ENCODE results near the gene ST7L. TPM values are rescaled to one million over a fixed set of nuclear protein-coding genes. Genes with fewer than 3 reads are reported as not detected.

The ST7L gene
- total and polyA plus RNA-seq, 2 donors (not counting 1 experiment from before 2014, with no cell fraction given): 14.6 to 18.0 TPM

- Histone ChIP-seq H3K27ac (ENCODE audit: insufficient read depth, low read length) (no peak overlapping the region), H3K4me3 (replicated peaks in 1 of 4; ENCODE audit: control extremely low read depth in 1 of 4, insufficient read depth in 1 of 4, low read depth in 3 of 4, low read length in 4 of 4) (no peak overlapping the region), H3K27me3 (ENCODE audit: control insufficient read depth, insufficient read depth, low read length) (no peaks in the 10 kb centered on the region), H3K4me2 (ENCODE audit: extremely low read depth, insufficient read depth, low read length) (no peak overlapping the region), H3K79me2 (ENCODE audit: control insufficient read depth, insufficient read depth, low read length) (no peaks in the 10 kb centered on the region), H3K36me3 (ENCODE audit: control insufficient read depth, insufficient read depth, low read length) (no peaks in the 10 kb centered on the region), H3K9me3 (ENCODE audit: control insufficient read depth, insufficient read depth, low read depth, low read length) (no peaks in the 10 kb centered on the region), H3K4me1 (ENCODE audit: control insufficient read depth, extremely low read depth, insufficient read depth, low read length) (no peaks in the 10 kb centered on the region), H3K9ac (ENCODE audit: insufficient read depth, low read length) (no peak overlapping the region), H2AFZ (ENCODE audit: low read length) (no peak overlapping the region), H4K20me1 (ENCODE audit: control insufficient read depth, extremely low read depth, insufficient read depth, low read length) (no peaks in the 10 kb centered on the region)
- TF ChIP-seq CTCF (conservative IDR thresholded peaks at IDR 0.05 in 1 of 2, IDR thresholded peaks at IDR 0.05 in 1 of 2; ENCODE audit: low read depth in 1 of 2, low read length in 2 of 2) (no peak), EZH2 (IDR thresholded peaks at IDR 0.05; ENCODE audit: low read length, missing control alignments) (no peak)
- DNase-seq (ENCODE audit: low read depth in 2 of 2): no peak
Measured at GRCh38 chr1:112478314-112478713, 140.6 kb downstream of the ST7L start.

- no peaks in the 10 kb centered on the region for H3K9me3 ChIP-seq (ENCODE audit: control insufficient read depth, insufficient read depth, low read depth, low read length)
- no peaks in the 10 kb centered on the region for H3K4me1 ChIP-seq (ENCODE audit: control insufficient read depth, extremely low read depth, insufficient read depth, low read length)
- H3K79me2 ChIP-seq (ENCODE audit: control insufficient read depth, insufficient read depth, low read length): no peaks in the 10 kb centered on the region
- no peak overlapping the region for H3K27ac ChIP-seq (ENCODE audit: insufficient read depth, low read length)
- no peaks in the 10 kb centered on the region for H4K20me1 ChIP-seq (ENCODE audit: control insufficient read depth, extremely low read depth, insufficient read depth, low read length)
- TF ChIP-seq EZH2 (IDR thresholded peaks at IDR 0.05; ENCODE audit: low read length, missing control alignments) (no peak), CTCF (conservative IDR thresholded peaks at IDR 0.05 in 1 of 2, IDR thresholded peaks at IDR 0.05 in 1 of 2; ENCODE audit: low read depth in 1 of 2, low read length in 2 of 2) (no peak)
- H3K4me2 ChIP-seq (ENCODE audit: extremely low read depth, insufficient read depth, low read length): no peak overlapping the region
- no peak overlapping the region for H3K4me3 ChIP-seq (replicated peaks in 1 of 4; ENCODE audit: control extremely low read depth in 1 of 4, insufficient read depth in 1 of 4, low read depth in 3 of 4, low read length in 4 of 4)
- no peak overlapping the region for H2AFZ ChIP-seq (ENCODE audit: low read length)
- DNase-seq (ENCODE audit: low read depth in 2 of 2): no peak
- no peak overlapping the region for H3K9ac ChIP-seq (ENCODE audit: insufficient read depth, low read length)
- H3K27me3 ChIP-seq (ENCODE audit: control insufficient read depth, insufficient read depth, low read length): no peaks in the 10 kb centered on the region
- H3K36me3 ChIP-seq (ENCODE audit: control insufficient read depth, insufficient read depth, low read length): no peaks in the 10 kb centered on the region
Measured at GRCh38 chr1:112477550-112477949, 141.4 kb downstream of the ST7L start.

Other genes with a start within 250 kb of the ST7L start
- gene CTTNBP2NL, start 222.9 kb downstream of the ST7L start, total RNA-seq: 11.0 and 18.5 TPM in 2 replicates
- gene CTTNBP2NL, start 222.9 kb downstream of the ST7L start, polyA plus RNA-seq: 23.4 and 26.8 TPM in 2 replicates
- gene WNT2B, start 110.2 kb downstream of the ST7L start, total RNA-seq: 1.5 and 3.5 TPM in 2 replicates
- 1.3 and 2.0 TPM in 2 replicates for gene WNT2B, start 110.2 kb downstream of the ST7L start, polyA plus RNA-seq
- gene CAPZA1, start 691 bp upstream of the ST7L start, total RNA-seq: 155 and 201 TPM in 2 replicates
- 262 and 341 TPM in 2 replicates for gene CAPZA1, start 691 bp upstream of the ST7L start, polyA plus RNA-seq
- 40.3 and 42.9 TPM in 2 replicates for gene MOV10, start 55.5 kb upstream of the ST7L start, total RNA-seq
- 39.6 and 51.8 TPM in 2 replicates for gene MOV10, start 55.5 kb upstream of the ST7L start, polyA plus RNA-seq
- 386 and 484 TPM in 2 replicates for gene RHOC, start 88.0 kb upstream of the ST7L start, total RNA-seq
- gene RHOC, start 88.0 kb upstream of the ST7L start, polyA plus RNA-seq: 857 and 1,115 TPM in 2 replicates
- 0.83 and 1.0 TPM in 2 replicates for gene PPM1J, start 96.2 kb upstream of the ST7L start, total RNA-seq
- 0.62 and 0.79 TPM in 2 replicates for gene PPM1J, start 96.2 kb upstream of the ST7L start, polyA plus RNA-seq

Data from fibroblast of lung (primary cell).